ENCODE results near the gene MX2.
A peak's percentile ranks its signal among the peaks of the same experiment; 100 is the strongest.
"Not testable (repeated sequence)": the region's sequence is repeated elsewhere in the genome, so short reads cannot be mapped to it uniquely, and the experiment has no call there.

The MX2 gene

GRCh38 chr21:41361786-41362604 is at the start of gene MX2:
Gene MX2, plus strand, starts transcription at chr21:41362027. Its CDS starts 14,880 bp downstream, at chr21:41376907.
- peak; percentile 45 for DNase-seq (ENCODE audit: low read depth)

DNA sequence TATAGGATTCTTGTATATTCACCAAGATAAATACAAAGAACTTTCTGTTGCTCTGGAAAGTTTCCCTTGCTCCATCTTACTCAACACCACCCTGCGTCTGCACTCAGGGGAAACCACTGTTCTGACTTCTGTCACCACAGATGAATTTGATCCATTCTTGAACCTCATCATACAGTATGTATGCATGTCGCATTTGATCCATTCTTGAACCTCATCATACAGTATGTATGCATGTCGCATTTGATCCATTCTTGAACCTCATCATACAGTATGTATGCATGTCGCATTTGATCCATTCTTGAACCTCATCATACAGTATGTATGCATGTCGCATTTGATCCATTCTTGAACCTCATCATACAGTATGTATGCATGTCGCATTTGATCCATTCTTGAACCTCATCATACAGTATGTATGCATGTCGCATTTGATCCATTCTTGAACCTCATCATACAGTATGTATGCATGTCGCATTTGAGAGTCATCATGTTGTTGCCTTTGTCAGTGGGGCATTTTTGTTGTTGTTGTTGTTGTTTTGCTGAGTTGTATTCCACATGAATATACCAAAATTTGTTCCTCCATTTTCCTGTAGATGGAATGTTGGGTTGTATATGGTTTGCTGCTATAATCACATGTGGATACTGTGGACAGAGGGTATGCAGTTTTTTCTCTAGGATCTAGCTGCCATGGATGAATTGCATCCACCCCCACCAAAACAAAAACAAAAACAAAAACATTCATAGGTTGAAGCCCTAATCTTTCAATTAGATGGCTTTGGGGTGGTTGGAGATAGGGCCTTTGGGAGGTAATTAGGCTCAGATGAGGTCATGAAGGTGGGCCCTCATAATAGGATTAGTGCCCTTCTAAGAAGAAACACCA is 48.3 kb upstream of the MX2 start:
- DNase-seq (ENCODE audit: low read depth): not testable (repeated sequence)

DNA sequence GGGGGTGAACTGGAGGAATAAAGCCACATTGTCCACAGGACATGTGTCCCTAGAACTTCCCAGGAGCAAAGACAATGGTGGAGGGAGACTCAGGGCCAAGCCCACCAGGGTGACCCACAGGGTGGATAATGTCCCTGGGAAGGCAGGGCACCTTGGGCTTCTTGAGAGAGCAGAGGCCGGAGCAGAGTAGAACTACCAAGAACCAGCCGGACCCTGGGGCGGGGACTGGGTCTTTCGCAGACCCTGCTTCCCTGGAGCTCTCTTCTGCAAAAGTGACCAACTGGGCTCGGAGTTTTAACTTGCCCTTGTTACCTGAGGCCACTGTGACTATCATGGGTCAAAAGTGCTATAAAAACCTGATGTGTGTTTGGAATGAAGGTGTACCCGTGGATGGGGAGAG is 46.1 kb upstream of the MX2 start:
- no peak for DNase-seq (ENCODE audit: low read depth)

GRCh38 chr21:41316200-41317062 is 45.4 kb upstream of the MX2 start, which contains the start of gene FAM3B:
Gene FAM3B, plus strand, starts transcription at chr21:41316801. Its CDS starts 79 bp downstream, at chr21:41316880.
- no peak for DNase-seq (ENCODE audit: low read depth)

DNA sequence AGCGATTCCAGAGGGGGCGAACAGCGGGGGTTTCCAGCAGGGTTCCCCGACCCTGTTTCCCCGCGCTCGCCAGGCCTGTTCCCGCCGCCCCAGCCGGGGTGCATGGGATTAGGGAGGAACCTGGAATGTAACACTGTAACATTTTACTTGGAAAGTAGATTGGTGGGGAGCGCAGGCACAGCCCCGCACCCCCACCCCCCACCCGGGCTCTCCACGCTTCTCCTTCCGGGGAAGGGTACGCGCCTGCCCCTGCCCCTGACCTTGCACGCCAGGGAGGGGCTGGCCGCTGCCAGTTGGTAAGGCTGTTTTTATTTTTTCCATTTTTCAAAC is 44.8 kb upstream of the MX2 start:
- DNase-seq (ENCODE audit: low read depth): no peak

- no peak for DNase-seq (ENCODE audit: low read depth)
Measured at GRCh38 chr21:41317458-41317857, 44.4 kb upstream of the MX2 start.

DNA sequence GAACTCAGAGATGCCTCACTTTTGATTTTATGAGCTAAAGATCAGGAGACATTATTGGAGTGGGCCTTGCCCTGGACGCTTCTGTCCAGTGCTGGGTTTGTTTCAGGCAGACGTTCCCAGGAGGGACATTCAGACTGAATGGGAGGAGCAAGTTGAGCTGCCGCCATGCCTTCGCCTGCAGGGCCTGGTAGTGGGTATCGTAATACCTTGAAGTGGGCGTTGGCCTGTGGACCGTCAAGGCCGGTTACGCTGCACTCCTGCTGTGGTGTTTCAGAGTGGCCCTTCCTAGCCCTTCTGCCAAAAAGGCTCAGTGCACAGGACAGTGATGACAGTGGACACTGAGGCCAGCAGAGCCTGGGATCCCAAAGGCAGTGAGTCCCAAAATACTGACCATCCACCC is 43.6 kb upstream of the MX2 start:
- no peak for DNase-seq (ENCODE audit: low read depth)

GRCh38 chr21:41319273-41319672 is 42.6 kb upstream of the MX2 start:
- DNase-seq (ENCODE audit: low read depth): no peak

DNA sequence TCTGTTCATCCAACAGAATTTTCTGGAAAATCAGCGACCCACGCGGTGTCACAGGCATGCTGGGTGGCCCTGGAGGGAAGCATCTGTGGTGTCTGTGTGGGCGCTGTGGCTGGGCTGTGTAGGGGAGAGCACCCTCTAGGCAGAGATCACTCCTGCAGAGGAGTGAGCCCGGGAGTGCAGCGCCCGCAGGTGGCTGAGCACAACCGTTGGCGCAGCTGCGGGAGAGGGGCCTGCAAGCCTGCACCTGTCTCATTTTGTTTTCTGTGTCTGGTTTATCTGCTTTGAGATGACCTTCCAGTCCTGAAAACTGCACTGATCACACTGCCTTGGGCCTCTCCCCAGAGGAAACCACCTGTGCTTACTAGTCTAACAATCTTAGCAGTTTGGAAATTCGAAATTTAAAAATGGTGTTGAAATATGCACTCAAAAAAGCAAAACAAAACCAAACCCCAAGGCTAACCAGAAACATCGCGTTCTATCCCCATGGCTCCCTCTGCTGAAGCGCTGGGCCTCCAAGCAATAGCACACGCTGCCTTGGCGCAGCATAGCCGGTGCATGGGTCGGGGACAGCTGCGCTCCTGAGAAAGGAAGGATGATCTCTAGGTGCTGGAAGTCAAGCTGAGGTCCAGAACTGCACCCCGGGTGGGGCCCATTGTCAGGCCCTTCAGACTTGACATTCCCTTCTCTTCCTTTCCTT is 40.5 kb upstream of the MX2 start:
- no peak for DNase-seq (ENCODE audit: low read depth)

DNA sequence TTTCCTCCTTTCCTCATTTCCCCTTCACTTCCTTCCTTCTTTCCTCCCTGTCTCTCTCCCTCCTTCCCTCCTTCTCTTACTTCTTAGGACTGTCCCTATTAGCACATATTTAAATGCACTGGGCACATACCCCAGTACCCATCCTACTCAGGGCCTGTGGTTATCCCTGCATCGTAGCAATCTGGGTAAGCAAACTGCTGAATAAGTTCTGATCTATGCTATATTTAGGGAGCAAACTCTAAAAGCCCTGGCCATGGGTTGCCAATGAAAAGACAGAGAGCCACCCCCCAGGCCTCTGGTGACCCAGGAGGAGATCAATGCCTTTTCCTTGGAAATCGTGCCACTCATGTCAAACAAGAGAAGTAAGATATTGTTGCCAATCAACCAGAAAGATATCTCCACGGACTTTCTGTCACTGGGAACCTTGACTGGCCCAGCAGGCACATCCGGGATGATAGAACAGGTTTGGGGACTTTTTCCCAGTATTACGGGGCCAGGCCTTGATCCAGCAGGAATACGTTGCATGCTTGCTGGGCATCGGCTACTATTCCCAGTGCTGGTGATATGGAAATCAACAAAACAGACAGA is 39.8 kb upstream of the MX2 start:
- no peak for DNase-seq (ENCODE audit: low read depth)

GRCh38 chr21:41322496-41323382 is 39.1 kb upstream of the MX2 start:
- no peak for DNase-seq (ENCODE audit: low read depth)

GRCh38 chr21:41325138-41325912 is 36.5 kb upstream of the MX2 start:
- DNase-seq (ENCODE audit: low read depth): no peak

GRCh38 chr21:41326414-41327080 is 35.3 kb upstream of the MX2 start:
- DNase-seq (ENCODE audit: low read depth): no peak

- DNase-seq (ENCODE audit: low read depth): no peak
Measured at GRCh38 chr21:41327753-41328152, 34.1 kb upstream of the MX2 start.

DNA sequence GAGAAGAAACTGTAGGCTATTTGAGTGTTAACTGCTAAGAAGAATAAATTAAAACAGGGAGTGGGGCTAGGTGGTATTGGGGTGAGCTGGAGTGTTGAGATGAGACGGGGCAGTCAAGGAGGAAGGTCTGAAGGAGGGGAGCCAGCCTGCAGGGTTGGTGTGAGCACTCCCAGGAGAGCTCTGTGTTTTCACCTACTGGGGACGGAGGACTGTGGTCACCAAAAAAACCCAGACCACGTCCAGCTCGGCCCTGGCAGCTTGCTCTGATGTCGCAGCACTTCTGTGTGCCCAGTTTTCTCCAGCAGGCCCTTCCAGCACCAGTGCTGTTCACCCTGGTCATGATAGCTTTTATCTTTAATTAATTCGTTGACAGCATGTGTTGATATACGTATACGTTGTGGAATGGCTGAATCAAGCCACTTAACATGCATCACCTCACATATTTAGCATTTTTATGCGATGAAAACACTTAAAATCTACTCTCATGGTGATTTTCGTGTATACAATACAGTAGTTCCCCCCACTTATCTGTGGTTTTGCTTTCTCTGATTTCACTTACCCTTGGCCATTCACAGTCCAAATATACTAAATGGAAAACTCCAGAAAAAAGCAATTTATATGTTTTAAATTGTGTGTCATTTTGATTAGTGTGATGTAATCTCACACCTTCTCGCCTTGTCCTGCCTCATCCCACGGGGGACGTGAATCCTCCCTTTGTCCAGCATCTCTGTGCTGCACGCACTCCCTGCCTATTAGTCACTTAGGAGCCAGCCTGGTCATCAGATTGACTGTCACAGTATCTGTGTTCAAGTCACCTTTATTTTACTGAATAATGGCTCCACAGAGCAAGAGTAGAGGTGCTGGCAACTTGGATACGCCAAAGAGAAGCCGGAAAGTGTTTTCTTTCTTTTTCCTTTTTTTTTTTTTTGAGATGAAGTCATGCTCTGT is 32.9 kb upstream of the MX2 start:
- no peak for DNase-seq (ENCODE audit: low read depth)

DNA sequence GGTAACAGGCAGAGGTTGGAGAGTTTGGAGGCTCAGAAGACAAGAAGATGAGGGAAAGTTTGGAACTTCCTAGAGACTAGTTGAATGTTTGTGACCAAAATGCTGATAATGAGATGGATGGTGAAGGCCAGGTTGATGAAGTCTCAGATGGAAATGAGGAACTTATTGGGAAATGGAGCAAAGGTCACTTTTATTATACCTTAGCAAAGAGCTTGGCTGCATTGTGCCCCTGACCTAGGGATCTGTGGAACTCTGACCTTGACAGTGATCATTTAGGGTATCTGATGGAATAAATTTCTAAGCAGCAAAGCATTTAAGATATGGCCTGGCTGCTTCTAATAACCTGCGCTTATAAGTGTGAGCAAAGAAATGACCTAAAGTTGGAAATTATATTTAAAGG is 28.1 kb upstream of the MX2 start:
- no peak for DNase-seq (ENCODE audit: low read depth)

GRCh38 chr21:41337515-41337914 is 24.3 kb upstream of the MX2 start:
- DNase-seq (ENCODE audit: low read depth): no peak

DNA sequence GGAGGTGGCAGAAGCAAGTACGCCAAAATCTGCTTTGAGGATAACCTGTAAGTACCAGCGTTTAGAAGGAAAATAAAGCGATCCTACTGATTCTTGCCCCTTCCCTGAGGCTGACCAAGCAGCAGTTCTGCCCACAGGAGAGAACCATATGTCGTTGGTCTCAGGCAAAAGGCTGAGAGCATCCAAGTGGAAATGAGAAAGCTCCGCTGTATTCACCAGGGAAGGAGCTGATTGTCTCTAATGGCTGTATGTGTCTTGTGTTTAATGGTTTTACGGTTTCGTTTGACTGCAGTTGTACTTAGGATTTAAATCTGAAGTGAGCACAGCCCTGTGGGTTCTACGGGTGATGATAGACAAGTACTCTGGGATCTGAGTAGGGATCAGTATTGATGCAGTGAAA is 23.4 kb upstream of the MX2 start:
- no peak for DNase-seq (ENCODE audit: low read depth)
